IPS DF 4.7 (cell line): ENCODE data around the gene RUFY4.
"Not testable (repeated sequence)": the region's sequence is repeated elsewhere in the genome, so short reads cannot be mapped to it uniquely, and the experiment has no call there.

Experiments
- DNase-seq: peaks from one replicate; pipeline ENCODE4 v3.0.0-alpha.2; 2013; ENCODE audit warnings: low spot score; ENCODE audit errors: extremely low read depth

Gene RUFY4

GRCh38 chr2:218068721-218069334, at the start of gene RUFY4:
Gene RUFY4 (plus strand): TSS chr2:218069253. CDS start chr2:218070606, 1,353 bp downstream.
- DNase-seq, result not testable (repeated sequence)

GRCh38 chr2:218019411-218020060, 49.5 kb upstream of the RUFY4 start:
- DNase-seq, result no peak

- DNase-seq, result no peak
Observed at GRCh38 chr2:218020281-218020680, 48.8 kb upstream of the RUFY4 start.

GRCh38 chr2:218020966-218021535, 48.0 kb upstream of the RUFY4 start:
- no peak for DNase-seq

- DNase-seq, result no peak
Observed at GRCh38 chr2:218021536-218022071, 47.4 kb upstream of the RUFY4 start.

GRCh38 chr2:218022131-218022850, 46.8 kb upstream of the RUFY4 start:
- no peak for DNase-seq

GRCh38 chr2:218022851-218023530, 46.1 kb upstream of the RUFY4 start:
- DNase-seq, result no peak

GRCh38 chr2:218023636-218024035, 45.4 kb upstream of the RUFY4 start:
- no peak for DNase-seq

- no peak for DNase-seq
Observed at GRCh38 chr2:218024336-218024735, 44.7 kb upstream of the RUFY4 start.

- DNase-seq, result no peak
Observed at GRCh38 chr2:218024871-218025270, 44.2 kb upstream of the RUFY4 start.

GRCh38 chr2:218026244-218026643, 42.8 kb upstream of the RUFY4 start:
- no peak for DNase-seq

GRCh38 chr2:218026676-218027425, 42.2 kb upstream of the RUFY4 start:
- DNase-seq, result no peak

- DNase-seq, result no peak
Observed at GRCh38 chr2:218027426-218028188, 41.4 kb upstream of the RUFY4 start.

GRCh38 chr2:218028189-218028495, 40.9 kb upstream of the RUFY4 start:
- no peak for DNase-seq

GRCh38 chr2:218028562-218029348, 40.3 kb upstream of the RUFY4 start:
- DNase-seq, result no peak

- DNase-seq, result no peak
Observed at GRCh38 chr2:218029366-218030360, 39.4 kb upstream of the RUFY4 start.

- no peak for DNase-seq
Observed at GRCh38 chr2:218030409-218031195, 38.5 kb upstream of the RUFY4 start.
